GM12878 (cell line): ENCODE data around the gene UBAP1L. TPM values are rescaled to one million over a fixed set of nuclear protein-coding genes. Genes with fewer than 3 reads are reported as not detected.

Source experiments
- ATAC-seq: fragments of 200-7000 bp; cut with Tn5 transposase; 3 replicates; pipeline ENCODE4 v1.9.1; 2020; ENCODE audit warnings: mild to moderate bottlenecking, moderate library complexity
- BruUV-seq: library from RNA; stranded (reverse); fragments of 400-500 nt; replicated peaks from 2 replicates; lab custom pipeline; 2021; lab: Mats Ljungman, UMichigan
- CTCF ChIA-PET: fragments of 300-600 bp; sonication (Branson Sonifier 250); formaldehyde crosslinking; extraction: SDS; loops from one replicate; lab custom pipeline; 2021; ENCODE audit warnings: inconsistent platforms; lab: Yijun Ruan, JAX
- POLR2A ChIA-PET: fragments of 350-600 bp; formaldehyde crosslinking; extraction: SDS; loops from one replicate; lab custom pipeline; 2021; ENCODE audit warnings: inconsistent platforms; lab: Charles Lee
- RAD21 ChIA-PET: fragments of 300-600 bp; sonication (Branson Sonifier 250); formaldehyde crosslinking; loops from one replicate; lab custom pipeline; 2023; ENCODE audit warnings: antibody characterized with exemption; ENCODE audit not compliant: unreplicated experiment; lab: Charles Lee
- SMC1A ChIA-PET: fragments of 300-600 bp; sonication (Branson Sonifier 250); formaldehyde crosslinking; loops from one replicate; lab custom pipeline; 2023; ENCODE audit not compliant: unreplicated experiment, uncharacterized antibody; lab: Charles Lee
- DNase-seq: peaks from one replicate; pipeline ENCODE4 v3.0.0-alpha.2; 2011; ENCODE audit warnings: low read depth, low spot score
- FAIRE-seq: peaks from 3 replicates; lab custom pipeline; 2011; peaks lifted over from hg19 to GRCh38; lab: Jason Lieb, UNC
- H2AFZ ChIP-seq: 2 replicates; pipeline ENCODE4 v1.6.0; 2011; ENCODE audit warnings: low read depth, low read length, control low read depth; ENCODE audit not compliant: control insufficient read depth
- H3K27ac ChIP-seq: 2 replicates; pipeline ENCODE4 v1.5.1; 2011; ENCODE audit warnings: control low read depth; ENCODE audit not compliant: control insufficient read depth, insufficient read depth
- H3K27me3 ChIP-seq, 2 experiments: replicated peaks in 1 of 2; 2 replicates each; pipeline versions ENCODE4 v1.6.0 to v1.6.1; 2011; ENCODE audit warnings: low read length in 1 of 2; ENCODE audit not compliant: control insufficient read depth in 2 of 2, insufficient read depth in 2 of 2
- H3K36me3 ChIP-seq, 2 experiments: 2 replicates each; pipeline ENCODE4 v1.5.1; 2011; ENCODE audit warnings: low read length in 1 of 2; ENCODE audit not compliant: control insufficient read depth in 2 of 2, insufficient read depth in 2 of 2
- H3K4me1 ChIP-seq: 2 replicates; pipeline ENCODE4 v1.6.1; 2011; ENCODE audit warnings: mild to moderate bottlenecking, low read length, moderate library complexity, mixed read lengths; ENCODE audit not compliant: control insufficient read depth, insufficient read depth
- H3K4me2 ChIP-seq: 2 replicates; pipeline ENCODE4 v1.6.0; 2011; ENCODE audit warnings: control low read depth; ENCODE audit not compliant: control insufficient read depth, insufficient read depth
- H3K4me3 ChIP-seq: fragments of 200-600 bp; sonication (generic); 2 replicates; pipeline ENCODE4 v1.5.1; 2016
- H3K79me2 ChIP-seq: 2 replicates; pipeline ENCODE4 v1.6.0; 2011; ENCODE audit warnings: low read length; ENCODE audit not compliant: control insufficient read depth, insufficient read depth
- H3K9ac ChIP-seq: 2 replicates; pipeline ENCODE4 v1.8.0; 2011; ENCODE audit warnings: low read length, control low read depth, mixed read lengths; ENCODE audit not compliant: control insufficient read depth, insufficient read depth
- H3K9me3 ChIP-seq: replicated peaks from 3 replicates; pipeline ENCODE4 v1.5.1; 2011; ENCODE audit warnings: mild to moderate bottlenecking, low read length; ENCODE audit not compliant: control insufficient read depth, insufficient read depth
- H4K20me1 ChIP-seq: 2 replicates; pipeline ENCODE4 v1.6.0; 2011; ENCODE audit not compliant: control insufficient read depth, insufficient read depth
- ATF3 ChIP-seq: IDR thresholded peaks from 2 replicates; pipeline ENCODE4 v1.6.1; 2011; ENCODE audit warnings: low read depth, mild to moderate bottlenecking, low read length, moderate library complexity, borderline replicate concordance; ENCODE audit errors: extremely low read depth
- CEBPZ ChIP-seq: fragments of 150-350 bp; IDR thresholded peaks from 2 replicates; pipeline ENCODE4 v1.6.1; 2016; ENCODE audit warnings: low read depth, low read length
- CTCF ChIP-seq, 3 experiments: IDR thresholded peaks in 2 of 3; conservative IDR thresholded peaks in 1 of 3; 2 replicates each; pipeline ENCODE4 v1.5.1; 2011; ENCODE audit warnings: low read depth in 3 of 3, low read length in 3 of 3, mild to moderate bottlenecking in 3 of 3, control low read depth in 2 of 3, moderate library complexity in 2 of 3, inconsistent platforms in 1 of 3, mixed read lengths in 1 of 3; ENCODE audit not compliant: control insufficient read depth in 2 of 3, insufficient read depth in 1 of 3; ENCODE audit errors: extremely low read depth in 1 of 3
- PKNOX1 ChIP-seq: fragments of 450-650 bp; IDR thresholded peaks from 2 replicates; pipeline ENCODE4 v1.6.1; 2016; ENCODE audit warnings: mild to moderate bottlenecking
- SMAD1 ChIP-seq: fragments of 450-650 bp; IDR thresholded peaks from 2 replicates; pipeline ENCODE4 v1.6.1; 2018; ENCODE audit warnings: mild to moderate bottlenecking, low read depth; ENCODE audit not compliant: partially characterized antibody
- SUPT20H ChIP-seq: IDR thresholded peaks from 2 replicates; pipeline ENCODE4 v1.6.1; 2011; ENCODE audit warnings: low read depth, mild to moderate bottlenecking, low read length, moderate library complexity, borderline replicate concordance; ENCODE audit not compliant: control insufficient read depth
- whole genome bisulfite sequencing: methylation state at CpG from one replicate; pipeline ENCODE4 v1.1.6; 2016; ENCODE audit warnings: low lambda C conversion rate; ENCODE audit not compliant: insufficient replicate concordance, insufficient coverage; ENCODE audit errors: missing lambda C conversion rate; 5-methylcytosine and 5-hydroxymethylcytosine counted together
- in situ Hi-C: fragments of 300-500 bp; cut with MboI; formaldehyde crosslinking; loops from 9 replicates; pipeline ENCODE4 v1.14.3; 2018; ENCODE audit warnings: mixed read lengths
- intact Hi-C: fragments of 100-400 bp; cut with micrococcal nuclease; formaldehyde crosslinking; loops from one replicate; pipeline ENCODE4 v1.14.2; 2022; ENCODE audit not compliant: unreplicated experiment
- polyA plus RNA-seq, 11 experiments: library from polyadenylated mRNA; depleted of rRNA in 4 of 11; unstranded in 6 of 11; stranded (reverse) in 5 of 11; fragments of >200 nt; fragmentation: Nextera tagmentation in 4 of 11; fragmentation: Illumina TruSeq in 1 of 11; extraction: Ambion mirVana in 4 of 11; extraction: Trizol in 1 of 11; gene quantifications; 1 replicate in 1 of 11; 2 replicates in 10 of 11; pipeline versions ENCODE4 v1.2.1 to v1.2.3, GENCODE V29; 2011 to 2016; ENCODE audit warnings: inconsistent platforms in 2 of 11, missing spikeins in 2 of 11, low read depth in 1 of 11
- total RNA-seq, 4 experiments: library from RNA; depleted of rRNA in 3 of 4; stranded (reverse); fragments of >200 nt in 3 of 4; fragmentation: Illumina TruSeq in 1 of 4; extraction: Trizol in 1 of 4; gene quantifications; 2 replicates each; pipeline versions ENCODE4 v1.2.1 to v1.2.3, GENCODE V29; 2013 to 2021

The UBAP1L gene
- total and polyA plus RNA-seq, 10 of the 15 experiments (the other 5 are each of a cell fraction or from before 2014, with no cell fraction given): 0.03 to 2.6 (median 1.0) TPM

- TF ChIP-seq PKNOX1 (no peak), CEBPZ (no peak), SMAD1 (no peak), SUPT20H (no peak)
These were observed 27.6 kb downstream of the UBAP1L start (continued) for GRCh38 chr15:65087411-65087810.

GRCh38 chr15:65086680-65087111 is 28.3 kb downstream of the UBAP1L start:
- FAIRE-seq (no peak), DNase-seq (no peak), ATAC-seq (peak; percentile 64)
- H3K27me3 ChIP-seq: peaks cover 0 to 6% of the 10 kb centered on the region in 2 experiments; a peak in 1 of 4 replicates
- BruUV-seq: no TSS peak
- intact Hi-C loops (loop anchor here (10.0 kb wide), 1 partner anchor 352 kb away; no protein-coding TSS in a partner anchor), in situ Hi-C loops (no loop called here)
- H3K4me2 ChIP-seq: no peak overlapping the region
- no peak overlapping the region for H3K9ac ChIP-seq
- H2AFZ ChIP-seq: no peak overlapping the region
- CTCF ChIA-PET: interaction anchor here (0.8 to 2.6 kb wide), 9 partner anchors 15 to 356 kb away, joined by 3 to 8 read pairs (median 4); no protein-coding TSS in a partner anchor
- H3K36me3 ChIP-seq: no peaks in the 10 kb centered on the region
- no peak overlapping the region for H3K27ac ChIP-seq
- H3K79me2 ChIP-seq: no peaks in the 10 kb centered on the region
- no peak overlapping the region for H3K4me3 ChIP-seq
- H4K20me1 ChIP-seq: no peaks in the 10 kb centered on the region
- no peaks in the 10 kb centered on the region for H3K4me1 ChIP-seq
- SMC1A ChIA-PET: interaction anchor here (1.1 to 1.8 kb wide), 2 partner anchors 31 to 33 kb away, joined by 4 to 7 read pairs; no protein-coding TSS in a partner anchor
- RAD21 ChIA-PET: interaction anchor here (0.7 to 1.6 kb wide), 3 partner anchors 24 to 355 kb away, joined by 3 to 4 read pairs (median 3); no protein-coding TSS in a partner anchor
- 17% methylated on average over 6 of the region's 6 CpGs for WGBS
- TF ChIP-seq CTCF (IDR thresholded peaks at IDR 0.05 in 2 of 3, conservative IDR thresholded peaks at IDR 0.05 in 1 of 3; ENCODE audit: control insufficient read depth in 2 of 3, extremely low read depth in 1 of 3, insufficient read depth in 1 of 3, low read depth in 3 of 3, low read length in 3 of 3) (peak in 1 of 3 experiments; percentile 26; a peak in 2 of 6 replicates), ATF3 (no peak)
- H3K9me3 ChIP-seq: no peaks in the 10 kb centered on the region
- POLR2A ChIA-PET: no interaction called here
